Muscle layer of colon (tissue), 2 donors: ENCODE results near the gene RAB5B.

ENCODE experiments used
- H3K27ac ChIP-seq: one replicate; pipeline ENCODE4 v1.7.0; 2013; ENCODE audit warnings: low read depth, mild to moderate bottlenecking, low read length, moderate library complexity
- H3K27me3 ChIP-seq, 2 donors: one replicate each; pipeline ENCODE4 v1.7.0; 2013; ENCODE audit warnings: low read length in 2 of 2, mild to moderate bottlenecking in 2 of 2; ENCODE audit not compliant: insufficient read depth in 2 of 2, control insufficient read depth in 1 of 2
- H3K36me3 ChIP-seq: one replicate; pipeline ENCODE4 v1.7.0; 2013; ENCODE audit warnings: mild to moderate bottlenecking, low read length; ENCODE audit not compliant: insufficient read depth
- H3K4me1 ChIP-seq: one replicate; pipeline ENCODE4 v1.7.0; 2013; ENCODE audit warnings: mild to moderate bottlenecking, low read length; ENCODE audit not compliant: insufficient read depth
- H3K4me3 ChIP-seq, 2 donors: one replicate each; pipeline ENCODE4 v1.7.0; 2013; ENCODE audit warnings: low read length in 2 of 2, low read depth in 1 of 2, mild to moderate bottlenecking in 1 of 2, moderate library complexity in 1 of 2
- H3K9ac ChIP-seq: one replicate; pipeline ENCODE4 v1.7.0; 2013; ENCODE audit warnings: low read length
- H3K9me3 ChIP-seq: one replicate; pipeline ENCODE4 v1.7.0; 2013; ENCODE audit warnings: mild to moderate bottlenecking, low read length
- donor health status: abdominal sarcoma.
- donor health status: Adenocarcinoma of cecum.

RAB5B gene

DNA sequence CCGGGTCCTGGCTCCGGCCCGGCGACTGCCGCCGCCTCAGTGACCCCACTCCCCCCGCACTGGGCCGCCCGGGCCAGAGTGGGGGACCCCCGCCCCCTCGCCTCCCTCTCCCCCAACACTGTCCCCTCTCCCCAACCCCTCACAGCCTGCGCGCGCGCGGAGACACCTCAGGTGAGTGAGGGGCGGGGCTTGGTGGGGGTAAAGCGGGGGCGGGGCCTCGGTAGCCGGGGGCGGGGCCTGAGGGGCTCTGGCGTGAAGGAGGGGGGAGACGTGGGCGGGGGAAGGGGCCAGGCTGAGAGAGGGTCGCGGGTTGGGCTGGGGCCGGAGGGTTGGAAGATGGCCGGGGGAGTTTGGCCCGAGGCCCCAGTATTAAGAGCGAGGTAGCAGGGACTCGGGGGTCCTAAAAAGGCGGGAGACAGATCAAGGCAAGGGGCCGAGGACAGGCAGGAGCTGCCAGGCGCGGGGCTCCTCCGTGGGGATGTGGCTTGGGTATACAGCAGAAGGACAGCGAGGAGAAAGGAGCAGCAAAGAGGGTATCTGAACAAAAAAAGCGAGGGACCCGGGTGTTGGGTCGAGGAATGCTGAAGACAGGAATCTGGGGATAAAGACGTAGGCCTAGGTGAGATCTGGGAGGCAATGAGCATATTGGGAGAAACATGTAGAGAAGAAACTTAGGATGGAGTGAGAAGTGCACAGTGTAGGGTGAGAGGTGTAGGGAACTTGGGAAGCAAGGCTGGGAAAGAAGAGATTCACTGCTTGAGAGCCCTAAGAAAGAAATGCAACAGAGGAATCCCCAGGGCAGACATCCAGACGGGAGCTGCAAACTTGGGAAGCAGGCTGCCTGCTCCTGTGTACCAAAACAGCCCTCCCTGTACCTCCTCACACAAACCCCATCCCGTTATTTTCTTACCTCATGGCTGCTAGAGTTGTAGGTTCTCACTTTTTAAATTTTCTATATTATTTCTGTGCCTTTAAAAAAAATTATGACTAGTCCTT lies 34.0 kb downstream of the RAB5B start:
- H3K27ac ChIP-seq, result peak overlapping the region; percentile 98
- H3K4me1 ChIP-seq, result no peaks in the 10 kb centered on the region
- no peaks in the 10 kb centered on the region for H3K9me3 ChIP-seq
- H3K4me3 ChIP-seq, result peak overlapping the region; percentile 60 to 95
- H3K27me3 ChIP-seq, result no peaks in the 10 kb centered on the region
- peak overlapping the region; percentile 74 for H3K9ac ChIP-seq
- H3K36me3 ChIP-seq, result peaks cover 18% of the 10 kb centered on the region

- no peak overlapping the region for H3K4me3 ChIP-seq
- no peaks in the 10 kb centered on the region for H3K27me3 ChIP-seq
- H3K27ac ChIP-seq, result no peak overlapping the region
- no peaks in the 10 kb centered on the region for H3K4me1 ChIP-seq
- H3K9ac ChIP-seq, result no peak overlapping the region
- peaks cover 5% of the 10 kb centered on the region for H3K36me3 ChIP-seq
- no peaks in the 10 kb centered on the region for H3K9me3 ChIP-seq
These were observed 36.3 kb downstream of the RAB5B start for GRCh38 chr12:56010111-56010570.

GRCh38 chr12:56011509-56012090 lies 37.7 kb downstream of the RAB5B start:
- H3K27ac ChIP-seq, result no peak overlapping the region
- no peaks in the 10 kb centered on the region for H3K27me3 ChIP-seq
- peaks cover 5% of the 10 kb centered on the region for H3K36me3 ChIP-seq
- H3K4me3 ChIP-seq, result no peak overlapping the region
- H3K4me1 ChIP-seq, result no peaks in the 10 kb centered on the region
- no peaks in the 10 kb centered on the region for H3K9me3 ChIP-seq
- H3K9ac ChIP-seq, result no peak overlapping the region

- Histone ChIP-seq H3K27ac (no peak overlapping the region), H3K27me3 (no peaks in the 10 kb centered on the region)
These were observed 39.6 kb downstream of the RAB5B start for GRCh38 chr12:56013482-56013881.

DNA sequence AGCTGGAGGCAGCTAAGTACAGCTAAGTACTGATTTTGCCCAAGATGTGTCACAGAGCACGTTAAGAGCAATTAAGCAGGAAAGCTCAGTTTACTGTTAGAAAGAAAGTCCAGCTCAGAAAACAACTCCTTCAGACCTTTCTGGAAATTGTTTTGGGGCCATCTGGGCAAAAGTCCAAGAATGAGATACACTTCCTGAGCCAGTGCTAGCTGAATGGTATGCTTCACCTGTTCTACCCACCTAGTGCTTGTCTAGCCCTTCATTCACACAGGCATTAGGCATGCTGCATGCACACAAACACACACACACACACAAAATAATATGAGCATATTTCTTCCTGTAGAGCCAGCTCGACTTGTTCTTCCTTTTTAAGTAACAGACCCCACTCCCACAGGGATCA lies 40.3 kb downstream of the RAB5B start:
- H3K27ac ChIP-seq, result no peak overlapping the region

More at GRCh38 chr12:56013482-56013881, 39.6 kb downstream of the RAB5B start:
- no peak overlapping the region for H3K9ac ChIP-seq
- H3K4me3 ChIP-seq, result no peak overlapping the region
- no peaks in the 10 kb centered on the region for H3K9me3 ChIP-seq
- H3K36me3 ChIP-seq, result peaks cover 5% of the 10 kb centered on the region
- H3K4me1 ChIP-seq, result no peaks in the 10 kb centered on the region

DNA sequence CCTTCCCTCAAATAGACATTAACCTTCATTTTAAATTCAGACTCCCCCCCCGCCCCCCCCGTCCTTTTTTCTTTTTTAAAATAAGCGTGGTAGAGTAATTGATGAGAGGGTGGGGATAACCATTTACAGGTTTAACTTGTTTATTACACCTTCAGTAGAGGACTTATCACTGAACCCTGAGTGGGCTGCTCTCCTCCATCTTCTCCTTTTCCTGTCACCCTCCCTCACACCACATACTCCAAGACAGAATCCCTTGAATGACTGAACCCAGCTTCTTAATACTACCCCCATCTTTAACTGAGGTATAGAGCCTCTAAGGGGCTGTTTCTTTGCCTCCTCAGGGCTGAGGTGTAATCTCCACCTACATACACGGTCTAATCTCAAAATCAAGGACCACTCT lies 43.3 kb downstream of the RAB5B start:
- H3K4me1 ChIP-seq, result peaks cover 17% of the 10 kb centered on the region
- H3K27ac ChIP-seq, result no peak overlapping the region
- H3K27me3 ChIP-seq, result no peaks in the 10 kb centered on the region
- H3K9me3 ChIP-seq, result no peaks in the 10 kb centered on the region
- no peaks in the 10 kb centered on the region for H3K36me3 ChIP-seq
- no peak overlapping the region for H3K9ac ChIP-seq
- no peak overlapping the region for H3K4me3 ChIP-seq

More for the DNA sequence above, 40.3 kb downstream of the RAB5B start:
- Histone ChIP-seq H3K4me1 (no peaks in the 10 kb centered on the region), H3K9ac (no peak overlapping the region), H3K36me3 (peaks cover 5% of the 10 kb centered on the region), H3K4me3 (no peak overlapping the region), H3K9me3 (no peaks in the 10 kb centered on the region), H3K27me3 (no peaks in the 10 kb centered on the region)

DNA sequence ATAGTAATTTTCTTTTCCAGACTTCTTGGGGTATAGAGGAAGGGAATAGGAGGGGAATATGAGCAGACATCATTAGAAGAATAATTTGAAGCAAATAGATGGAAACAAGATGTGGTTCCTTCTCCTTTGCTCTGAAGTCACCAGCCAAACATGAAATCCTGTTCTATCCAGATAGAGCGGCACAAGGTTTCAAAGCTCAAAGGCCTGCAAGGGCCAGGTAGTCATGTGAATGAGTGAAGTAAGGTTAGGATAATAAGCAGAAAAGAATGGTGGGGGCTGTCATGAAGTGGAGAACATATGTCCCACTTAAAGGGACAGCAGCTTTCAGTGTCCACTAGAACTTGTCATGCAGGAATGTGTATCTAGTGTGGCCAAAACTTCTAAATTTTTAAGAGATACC lies 44.5 kb downstream of the RAB5B start:
- Histone ChIP-seq H3K27ac (no peak overlapping the region), H3K36me3 (no peaks in the 10 kb centered on the region), H3K4me3 (no peak overlapping the region), H3K27me3 (no peaks in the 10 kb centered on the region), H3K9me3 (no peaks in the 10 kb centered on the region), H3K4me1 (peaks cover 19% of the 10 kb centered on the region), H3K9ac (no peak overlapping the region)

DNA sequence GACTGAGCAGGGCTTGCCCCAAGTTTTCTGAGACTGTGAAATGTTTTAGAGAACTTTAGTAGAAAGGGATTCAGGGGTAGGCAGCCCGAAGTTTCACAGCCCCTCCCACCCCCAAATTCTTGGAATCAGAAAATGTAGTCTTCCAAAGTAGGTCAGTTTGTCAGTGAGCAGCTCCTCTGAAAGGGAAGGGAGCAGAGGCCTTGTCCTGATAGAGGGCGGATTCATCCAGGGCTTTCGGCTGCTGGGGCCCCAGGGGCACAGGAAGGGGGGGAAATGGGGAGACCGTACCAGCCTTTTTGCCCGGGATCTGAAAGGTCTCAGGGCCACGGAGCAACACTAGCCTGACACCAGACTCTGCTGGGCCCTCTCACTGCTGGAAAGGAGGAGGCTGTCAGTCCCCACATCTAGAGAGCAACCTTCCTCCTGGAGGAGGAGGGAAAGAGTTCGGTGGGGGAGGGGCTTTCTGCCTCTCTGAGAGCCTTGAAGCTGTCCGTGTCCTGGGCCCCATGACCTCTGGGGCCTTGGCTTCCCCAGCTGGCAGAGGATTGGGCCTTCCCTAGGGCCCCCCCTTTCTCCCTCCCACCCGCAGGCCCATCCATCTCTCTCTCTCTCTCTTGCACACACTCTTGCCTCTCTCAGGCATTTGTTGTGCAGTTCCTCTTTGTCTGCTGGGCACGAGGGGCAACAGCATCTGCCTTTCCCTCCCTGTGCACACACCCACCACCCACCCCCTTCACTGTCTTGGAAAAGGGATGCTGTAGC lies 46.7 kb downstream of the RAB5B start, which contains the start of gene IKZF4:
TSS of gene IKZF4 (plus strand) at position 621 of the 762 bp plus-strand sequence. CDS start 451 bp downstream, outside the sequence.
- Histone ChIP-seq H3K36me3 (peaks cover 8% of the 10 kb centered on the region), H3K4me3 (peak within 1 kb of the TSS; percentile 24 to 49), H3K27me3 (no peaks in the 10 kb centered on the region), H3K4me1 (peaks cover 19% of the 10 kb centered on the region), H3K9me3 (no peaks in the 10 kb centered on the region), H3K27ac (peak within 1 kb of the TSS; percentile 84), H3K9ac (peak within 1 kb of the TSS; percentile 25)

GRCh38 chr12:56021889-56022497 lies 48.1 kb downstream of the RAB5B start:
- H3K9ac ChIP-seq, result peak overlapping the region; percentile 25
- H3K36me3 ChIP-seq, result peaks cover 18% of the 10 kb centered on the region
- H3K4me1 ChIP-seq, result peaks cover 19% of the 10 kb centered on the region
- H3K9me3 ChIP-seq, result no peaks in the 10 kb centered on the region
- no peaks in the 10 kb centered on the region for H3K27me3 ChIP-seq
- H3K27ac ChIP-seq, result peak overlapping the region; percentile 84
- H3K4me3 ChIP-seq, result peak overlapping the region in 1 of 2 donors; percentile 49

GRCh38 chr12:56028511-56029165 lies 54.8 kb downstream of the RAB5B start:
- Histone ChIP-seq H3K4me1 (no peaks in the 10 kb centered on the region), H3K27ac (no peak overlapping the region), H3K36me3 (peaks cover 55% of the 10 kb centered on the region), H3K9me3 (no peaks in the 10 kb centered on the region), H3K27me3 (no peaks in the 10 kb centered on the region), H3K4me3 (no peak overlapping the region), H3K9ac (no peak overlapping the region)
